Islet precursor cell (in vitro differentiated cells): ENCODE results near the gene AGAP1.
A peak's percentile ranks its signal among the peaks of the same experiment; 100 is the strongest.

Experiments
- DNase-seq: peaks from one replicate; pipeline ENCODE4 v3.0.0-alpha.2; 2018

The AGAP1 gene

GRCh38 chr2:235723371-235723770 is 229.5 kb downstream of the AGAP1 start:
- no peak for DNase-seq

- DNase-seq: no peak
These were observed 230.1 kb downstream of the AGAP1 start for GRCh38 chr2:235723811-235724465.

- DNase-seq: no peak
These were observed 231.2 kb downstream of the AGAP1 start for GRCh38 chr2:235725016-235725489.

GRCh38 chr2:235725841-235726240 is 232.0 kb downstream of the AGAP1 start:
- DNase-seq: no peak

GRCh38 chr2:235726554-235726953 is 232.7 kb downstream of the AGAP1 start:
- no peak for DNase-seq

- no peak for DNase-seq
These were observed 233.3 kb downstream of the AGAP1 start for GRCh38 chr2:235727174-235727573.

GRCh38 chr2:235727891-235728799 is 234.3 kb downstream of the AGAP1 start:
- DNase-seq: no peak

GRCh38 chr2:235728800-235729556 is 235.1 kb downstream of the AGAP1 start:
- no peak for DNase-seq

- no peak for DNase-seq
These were observed 235.7 kb downstream of the AGAP1 start for GRCh38 chr2:235729557-235729947.

- no peak for DNase-seq
These were observed 236.3 kb downstream of the AGAP1 start for GRCh38 chr2:235730115-235730514.

- DNase-seq: no peak
These were observed 239.9 kb downstream of the AGAP1 start for GRCh38 chr2:235733761-235734160.

GRCh38 chr2:235734168-235734567 is 240.3 kb downstream of the AGAP1 start:
- no peak for DNase-seq

GRCh38 chr2:235734688-235735231 is 240.9 kb downstream of the AGAP1 start:
- no peak for DNase-seq

- no peak for DNase-seq
These were observed 243.6 kb downstream of the AGAP1 start for GRCh38 chr2:235737396-235737795.

GRCh38 chr2:235737840-235738239 is 244.0 kb downstream of the AGAP1 start:
- no peak for DNase-seq

- no peak for DNase-seq
These were observed 246.0 kb downstream of the AGAP1 start for GRCh38 chr2:235739704-235740415.

GRCh38 chr2:235740821-235741220 is 247.0 kb downstream of the AGAP1 start:
- DNase-seq: no peak

- DNase-seq: no peak
These were observed 250.3 kb downstream of the AGAP1 start for GRCh38 chr2:235744161-235744560.

- DNase-seq: no peak
These were observed 251.8 kb downstream of the AGAP1 start for GRCh38 chr2:235745597-235745996.

GRCh38 chr2:235746257-235746934 is 252.6 kb downstream of the AGAP1 start:
- DNase-seq: peak; percentile 80

- no peak for DNase-seq
These were observed 253.3 kb downstream of the AGAP1 start for GRCh38 chr2:235747001-235747785.
